Gastroesophageal sphincter (tissue), 4 donors: Measurements from ENCODE around the gene SNAI1. TPM values are rescaled to one million over a fixed set of nuclear protein-coding genes. Genes with fewer than 3 reads are reported as not detected.

ENCODE experiments used
- ATAC-seq: fragments of 150-250 bp; one replicate; pipeline ENCODE4 v1.9.1; 2016; ENCODE audit warnings: mild to moderate bottlenecking, moderate library complexity
- H3K27ac ChIP-seq, 4 donors: fragments of 200-600 bp; sonication (generic) in 3 of 4; 1 replicate in 3 of 4; 2 replicates in 1 of 4; pipeline ENCODE4 v1.5.1; 2016 to 2019
- H3K27me3 ChIP-seq: fragments of 200-600 bp; sonication (generic); one replicate; pipeline ENCODE4 v1.5.1; 2019
- H3K36me3 ChIP-seq, 2 donors: fragments of 200-600 bp; sonication (generic); one replicate each; pipeline ENCODE4 v1.5.1; 2019; ENCODE audit warnings: control low read depth in 1 of 2
- H3K4me1 ChIP-seq, 3 donors: fragments of 200-600 bp; sonication (generic); 1 replicate in 2 of 3; 2 replicates in 1 of 3; pipeline ENCODE4 v1.5.1; 2016 to 2019; ENCODE audit warnings: control low read depth in 2 of 3
- H3K4me3 ChIP-seq, 2 donors: fragments of 200-600 bp; sonication (generic); one replicate each; pipeline ENCODE4 v1.5.1; 2019; ENCODE audit warnings: mild to moderate bottlenecking in 1 of 2, moderate library complexity in 1 of 2
- H3K9me3 ChIP-seq, 3 donors: fragments of 200-600 bp; sonication (generic); one replicate each; pipeline ENCODE4 v1.5.1; 2017 to 2019; ENCODE audit warnings: control low read depth in 2 of 3
- EP300 ChIP-seq: sonication (generic); formaldehyde crosslinking; IDR thresholded peaks from one replicate; pipeline ENCODE4 v1.6.1; 2017; ENCODE audit warnings: antibody characterized with exemption, mild to moderate bottlenecking
- POLR2A ChIP-seq, 2 donors: fragments of 450-650 bp; IDR thresholded peaks; one replicate each; pipeline ENCODE4 v1.6.1; 2017; ENCODE audit warnings: antibody characterized with exemption in 2 of 2, mild to moderate bottlenecking in 2 of 2, moderate library complexity in 1 of 2
- POLR2AphosphoS5 ChIP-seq: sonication (generic); formaldehyde crosslinking; IDR thresholded peaks from one replicate; pipeline ENCODE4 v1.6.1; 2017; ENCODE audit warnings: antibody characterized with exemption
- WGBS, 2 donors: methylation state at CpG; one replicate each; pipeline ENCODE4 v1.1.5; 2018; ENCODE audit warnings: low coverage in 1 of 2; 5-methylcytosine and 5-hydroxymethylcytosine counted together
- total RNA-seq, 4 donors: library from RNA; depleted of rRNA; stranded (reverse); fragments of >200 nt; gene quantifications; one replicate each; pipeline ENCODE4 v1.1.0, GENCODE V29; 2016
- TF ChIP-seq, protein P1 (sequence below), 4 experiments: fragments of 200-600 bp in 2 of 4; fragments of 450-650 bp in 2 of 4; sonication (generic) in 1 of 4; IDR thresholded peaks; one replicate each; pipeline ENCODE4 v1.5.1; 2017 to 2019; ENCODE audit warnings: antibody characterized with exemption in 4 of 4, mild to moderate bottlenecking in 2 of 4, moderate library complexity in 2 of 4

Gene SNAI1
- total RNA-seq, 4 donors from 2014 or later = 0.79 to 2.6 (median 1.2) TPM

DNA sequence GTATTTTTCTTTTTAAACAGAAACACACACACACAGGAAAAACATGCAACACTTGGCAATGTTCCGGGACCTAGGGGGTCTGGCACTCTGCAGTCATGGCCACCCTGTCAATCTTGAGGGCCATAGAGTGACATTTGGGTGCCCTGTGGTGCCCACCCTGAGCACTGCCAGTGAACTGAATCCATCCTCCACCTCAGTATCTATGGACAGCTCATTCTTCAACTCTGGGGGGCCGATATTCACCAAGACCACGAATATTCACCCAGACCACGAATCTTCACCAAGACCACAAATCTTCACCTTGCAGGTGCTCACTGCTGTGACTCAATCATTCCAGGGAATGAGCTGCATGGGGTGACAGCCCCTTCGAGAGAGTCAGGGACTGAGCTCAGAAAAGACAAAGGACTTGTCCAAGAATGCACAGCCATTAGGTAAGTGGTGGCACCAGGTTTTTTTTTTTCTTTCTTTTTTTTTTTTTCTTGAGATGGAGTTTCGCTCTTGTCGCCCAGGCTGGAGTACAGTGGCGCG is 19.1 kb downstream of the SNAI1 start:
- 96% methylated on average over 4 of the region's 9 CpGs; no CpG with 5 or more reads in 1 of the 2 donors for WGBS, 2 donors
- Histone ChIP-seq H3K9me3 (no peaks in the 10 kb centered on the region), H3K4me1 (no peaks in the 10 kb centered on the region), H3K27ac (no peak overlapping the region), H3K36me3 (no peaks in the 10 kb centered on the region), H3K27me3 (no peaks in the 10 kb centered on the region), H3K4me3 (no peak overlapping the region)
- no peak for ATAC-seq
- no peak for TF ChIP-seq POLR2AphosphoS5
- no peak for TF ChIP-seq POLR2A (IDR thresholded peaks at IDR 0.05)
- no peak for TF ChIP-seq EP300
- TF ChIP-seq, protein P1, sequence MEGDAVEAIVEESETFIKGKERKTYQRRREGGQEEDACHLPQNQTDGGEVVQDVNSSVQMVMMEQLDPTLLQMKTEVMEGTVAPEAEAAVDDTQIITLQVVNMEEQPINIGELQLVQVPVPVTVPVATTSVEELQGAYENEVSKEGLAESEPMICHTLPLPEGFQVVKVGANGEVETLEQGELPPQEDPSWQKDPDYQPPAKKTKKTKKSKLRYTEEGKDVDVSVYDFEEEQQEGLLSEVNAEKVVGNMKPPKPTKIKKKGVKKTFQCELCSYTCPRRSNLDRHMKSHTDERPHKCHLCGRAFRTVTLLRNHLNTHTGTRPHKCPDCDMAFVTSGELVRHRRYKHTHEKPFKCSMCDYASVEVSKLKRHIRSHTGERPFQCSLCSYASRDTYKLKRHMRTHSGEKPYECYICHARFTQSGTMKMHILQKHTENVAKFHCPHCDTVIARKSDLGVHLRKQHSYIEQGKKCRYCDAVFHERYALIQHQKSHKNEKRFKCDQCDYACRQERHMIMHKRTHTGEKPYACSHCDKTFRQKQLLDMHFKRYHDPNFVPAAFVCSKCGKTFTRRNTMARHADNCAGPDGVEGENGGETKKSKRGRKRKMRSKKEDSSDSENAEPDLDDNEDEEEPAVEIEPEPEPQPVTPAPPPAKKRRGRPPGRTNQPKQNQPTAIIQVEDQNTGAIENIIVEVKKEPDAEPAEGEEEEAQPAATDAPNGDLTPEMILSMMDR (IDR thresholded peaks at IDR 0.05) = no peak

DNA sequence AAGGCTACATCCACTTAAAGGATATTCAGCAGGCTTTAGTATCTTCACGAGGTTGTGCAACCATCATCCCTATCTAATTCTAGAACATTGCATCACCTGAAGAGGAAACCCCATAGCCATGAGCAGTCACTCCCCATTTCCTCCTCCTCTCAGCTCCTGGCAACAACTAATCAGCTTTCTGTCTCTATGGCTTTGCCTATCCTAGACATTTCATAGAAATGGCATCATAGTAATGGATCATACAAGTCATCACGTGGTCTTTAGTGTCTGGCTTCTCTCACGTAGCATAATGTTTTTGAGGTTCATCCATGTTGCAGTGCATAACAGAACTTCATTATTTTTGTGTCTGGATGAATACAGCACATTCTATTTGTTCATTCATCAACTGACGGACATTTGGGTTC is 20.5 kb downstream of the SNAI1 start:
- TF ChIP-seq, protein P1 (IDR thresholded peaks at IDR 0.05) = no peak
- no peak for ATAC-seq
- 47 to 68% methylated on average over 3 to 4 of the region's 4 CpGs for WGBS, 2 donors
- Histone ChIP-seq H3K27ac (no peak overlapping the region), H3K27me3 (no peaks in the 10 kb centered on the region), H3K9me3 (no peaks in the 10 kb centered on the region), H3K4me3 (no peak overlapping the region), H3K4me1 (no peaks in the 10 kb centered on the region), H3K36me3 (no peaks in the 10 kb centered on the region)

DNA sequence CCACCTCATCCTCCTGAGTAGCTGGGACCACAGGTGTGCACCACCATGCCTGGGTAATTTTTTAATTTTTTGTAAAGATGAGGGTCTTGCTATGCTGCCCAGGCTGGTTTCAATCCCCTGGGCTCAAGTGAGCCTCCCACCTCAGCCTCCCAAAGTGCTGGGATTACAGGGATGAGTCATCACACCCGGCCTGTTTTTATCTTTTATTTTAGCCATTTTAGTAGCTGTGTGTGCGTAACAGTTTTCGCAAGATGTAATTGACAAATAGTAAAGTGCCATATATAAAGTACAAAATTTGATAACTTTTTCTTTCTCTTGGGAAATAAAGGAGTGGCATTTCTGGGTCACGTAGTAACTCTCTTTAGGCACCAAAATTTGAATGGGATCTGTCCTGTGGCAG is 21.4 kb downstream of the SNAI1 start:
- no peaks in the 10 kb centered on the region for H3K27me3 ChIP-seq
- no peaks in the 10 kb centered on the region for H3K4me1 ChIP-seq
- TF ChIP-seq POLR2A (IDR thresholded peaks at IDR 0.05) (no peak), EP300 (no peak), POLR2AphosphoS5 (no peak)
- TF ChIP-seq, protein P1 (IDR thresholded peaks at IDR 0.05) = no peak
- no peaks in the 10 kb centered on the region for H3K36me3 ChIP-seq
- H3K4me3 ChIP-seq = no peak overlapping the region
- no peak overlapping the region for H3K27ac ChIP-seq
- ATAC-seq = no peak
- no peaks in the 10 kb centered on the region for H3K9me3 ChIP-seq
- WGBS, 2 donors = 60 to 100% methylated on average over 1 to 2 of the region's 4 CpGs

- Histone ChIP-seq H3K27ac (no peak overlapping the region), H3K36me3 (no peaks in the 10 kb centered on the region), H3K4me3 (no peak overlapping the region), H3K27me3 (peaks cover 9% of the 10 kb centered on the region), H3K9me3 (no peaks in the 10 kb centered on the region), H3K4me1 (peaks cover 0 to 11% (median 3%) of the 10 kb centered on the region in 3 donors)
- TF ChIP-seq POLR2A (IDR thresholded peaks at IDR 0.05) (no peak), POLR2AphosphoS5 (no peak), EP300 (no peak)
- TF ChIP-seq, protein P1 (IDR thresholded peaks at IDR 0.05) = no peak
- no peak for ATAC-seq
- WGBS, 2 donors = 72 to 75% methylated on average over 3 to 6 of the region's 7 CpGs
Measured at GRCh38 chr20:50005471-50005981, 22.7 kb downstream of the SNAI1 start.

- 82% methylated on average over 2 of the region's 2 CpGs; no CpG with 5 or more reads in 1 of the 2 donors for WGBS, 2 donors
- Histone ChIP-seq H3K4me1 (peaks cover 0 to 11% (median 3%) of the 10 kb centered on the region in 3 donors), H3K36me3 (no peaks in the 10 kb centered on the region), H3K9me3 (no peaks in the 10 kb centered on the region), H3K27ac (no peak overlapping the region), H3K27me3 (peaks cover 12% of the 10 kb centered on the region), H3K4me3 (no peak overlapping the region)
- no peak for TF ChIP-seq POLR2A (IDR thresholded peaks at IDR 0.05)
- TF ChIP-seq POLR2AphosphoS5 = no peak
- TF ChIP-seq, protein P1 (IDR thresholded peaks at IDR 0.05) = no peak
- no peak for TF ChIP-seq EP300
- ATAC-seq = no peak
Measured at GRCh38 chr20:50007369-50007768, 24.6 kb downstream of the SNAI1 start.
